Measurements from ENCODE around the gene P3H1.

P3H1 gene

GRCh38 chr1:42762269-42762668 is 4.6 kb downstream of the P3H1 start:
- TF ChIP-seq, protein P1, sequence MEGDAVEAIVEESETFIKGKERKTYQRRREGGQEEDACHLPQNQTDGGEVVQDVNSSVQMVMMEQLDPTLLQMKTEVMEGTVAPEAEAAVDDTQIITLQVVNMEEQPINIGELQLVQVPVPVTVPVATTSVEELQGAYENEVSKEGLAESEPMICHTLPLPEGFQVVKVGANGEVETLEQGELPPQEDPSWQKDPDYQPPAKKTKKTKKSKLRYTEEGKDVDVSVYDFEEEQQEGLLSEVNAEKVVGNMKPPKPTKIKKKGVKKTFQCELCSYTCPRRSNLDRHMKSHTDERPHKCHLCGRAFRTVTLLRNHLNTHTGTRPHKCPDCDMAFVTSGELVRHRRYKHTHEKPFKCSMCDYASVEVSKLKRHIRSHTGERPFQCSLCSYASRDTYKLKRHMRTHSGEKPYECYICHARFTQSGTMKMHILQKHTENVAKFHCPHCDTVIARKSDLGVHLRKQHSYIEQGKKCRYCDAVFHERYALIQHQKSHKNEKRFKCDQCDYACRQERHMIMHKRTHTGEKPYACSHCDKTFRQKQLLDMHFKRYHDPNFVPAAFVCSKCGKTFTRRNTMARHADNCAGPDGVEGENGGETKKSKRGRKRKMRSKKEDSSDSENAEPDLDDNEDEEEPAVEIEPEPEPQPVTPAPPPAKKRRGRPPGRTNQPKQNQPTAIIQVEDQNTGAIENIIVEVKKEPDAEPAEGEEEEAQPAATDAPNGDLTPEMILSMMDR (IDR thresholded peaks at IDR 0.05; ENCODE audit: low read depth, low read length, missing control alignments), result no peak
- DNase-seq (ENCODE audit: extremely low read depth, low read depth), result no peak
- H3K4me3 ChIP-seq (replicated peaks; ENCODE audit: low read depth, low read length), result no peak overlapping the region

DNA sequence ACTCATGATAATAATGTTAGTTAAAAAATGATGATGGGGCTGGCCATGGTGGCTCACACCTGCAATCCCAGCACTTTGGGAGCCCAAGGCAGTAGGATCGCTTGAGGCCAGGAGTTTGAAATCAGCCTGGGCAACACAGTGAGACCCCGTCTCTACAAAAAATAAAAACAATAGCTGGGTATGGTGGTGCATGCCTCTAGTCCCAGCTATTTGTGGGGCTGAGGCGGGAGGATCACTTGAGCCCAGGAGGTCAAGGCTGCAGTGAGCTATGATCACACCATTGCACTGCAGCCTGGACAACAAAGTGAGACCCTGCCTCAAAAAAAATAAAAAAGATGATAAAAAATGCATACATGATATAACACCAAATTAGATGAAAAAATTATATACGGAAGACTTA is 5.3 kb downstream of the P3H1 start:
- H3K4me3 ChIP-seq (replicated peaks; ENCODE audit: low read depth, low read length), result no peak overlapping the region
- DNase-seq (ENCODE audit: extremely low read depth, low read depth), result no peak
- TF ChIP-seq, protein P1 (IDR thresholded peaks at IDR 0.05; ENCODE audit: low read depth, low read length, missing control alignments), result no peak

DNA sequence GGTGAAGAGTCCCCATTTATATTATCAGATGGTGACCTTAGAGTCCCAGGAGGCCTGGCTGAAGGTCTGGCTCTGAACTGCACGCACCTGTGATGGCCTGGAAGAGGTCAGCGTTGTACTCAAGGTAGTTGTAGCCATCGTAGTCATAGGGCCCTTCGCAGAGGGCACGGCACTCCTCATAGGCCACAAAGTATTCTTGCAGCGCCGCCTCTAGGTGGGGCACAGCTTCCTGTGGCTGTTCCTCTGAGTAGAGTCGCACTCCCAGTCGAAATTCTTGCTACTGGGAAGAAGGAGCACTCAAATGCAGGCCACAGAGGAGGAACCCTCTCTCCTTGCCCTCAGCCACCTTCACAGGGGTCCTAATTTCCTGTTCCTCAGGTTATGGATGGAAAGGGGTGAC is 7.7 kb downstream of the P3H1 start:
- no peak overlapping the region for H3K4me3 ChIP-seq (replicated peaks; ENCODE audit: low read depth, low read length)
- TF ChIP-seq, protein P1 (IDR thresholded peaks at IDR 0.05; ENCODE audit: low read depth, low read length, missing control alignments), result no peak
- DNase-seq (ENCODE audit: extremely low read depth, low read depth), result no peak

DNA sequence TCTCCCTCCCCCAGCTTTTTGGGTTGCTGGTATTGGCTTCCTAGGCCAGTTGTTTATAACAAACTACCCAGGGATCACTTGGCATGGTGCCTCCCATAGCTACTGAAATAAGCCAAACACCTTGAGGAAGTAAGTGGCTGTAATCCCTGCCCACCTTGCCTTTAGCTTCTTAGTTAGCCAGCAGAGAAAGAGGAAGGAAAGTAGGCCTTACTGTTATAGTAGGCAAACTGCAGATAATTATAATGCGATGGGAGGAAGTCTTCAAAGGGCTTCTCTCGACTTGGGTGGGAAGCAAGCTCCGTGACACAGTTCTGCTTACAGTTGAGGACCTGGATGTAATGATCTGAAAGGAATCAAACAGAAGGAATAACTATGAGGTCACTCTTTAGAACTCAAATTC is 8.2 kb downstream of the P3H1 start:
- H3K4me3 ChIP-seq (replicated peaks; ENCODE audit: low read depth, low read length), result no peak overlapping the region
- DNase-seq (ENCODE audit: extremely low read depth, low read depth), result no peak

GRCh38 chr1:42757892-42758275 is 8.9 kb downstream of the P3H1 start:
- H3K4me3 ChIP-seq (replicated peaks; ENCODE audit: low read depth, low read length), result no peak overlapping the region
- TF ChIP-seq, protein P1 (IDR thresholded peaks at IDR 0.05; ENCODE audit: low read depth, low read length, missing control alignments), result no peak
- no peak for DNase-seq (ENCODE audit: extremely low read depth, low read depth)

More for the DNA sequence above, 8.2 kb downstream of the P3H1 start:
- TF ChIP-seq, protein P1 (IDR thresholded peaks at IDR 0.05; ENCODE audit: low read depth, low read length, missing control alignments), result no peak

DNA sequence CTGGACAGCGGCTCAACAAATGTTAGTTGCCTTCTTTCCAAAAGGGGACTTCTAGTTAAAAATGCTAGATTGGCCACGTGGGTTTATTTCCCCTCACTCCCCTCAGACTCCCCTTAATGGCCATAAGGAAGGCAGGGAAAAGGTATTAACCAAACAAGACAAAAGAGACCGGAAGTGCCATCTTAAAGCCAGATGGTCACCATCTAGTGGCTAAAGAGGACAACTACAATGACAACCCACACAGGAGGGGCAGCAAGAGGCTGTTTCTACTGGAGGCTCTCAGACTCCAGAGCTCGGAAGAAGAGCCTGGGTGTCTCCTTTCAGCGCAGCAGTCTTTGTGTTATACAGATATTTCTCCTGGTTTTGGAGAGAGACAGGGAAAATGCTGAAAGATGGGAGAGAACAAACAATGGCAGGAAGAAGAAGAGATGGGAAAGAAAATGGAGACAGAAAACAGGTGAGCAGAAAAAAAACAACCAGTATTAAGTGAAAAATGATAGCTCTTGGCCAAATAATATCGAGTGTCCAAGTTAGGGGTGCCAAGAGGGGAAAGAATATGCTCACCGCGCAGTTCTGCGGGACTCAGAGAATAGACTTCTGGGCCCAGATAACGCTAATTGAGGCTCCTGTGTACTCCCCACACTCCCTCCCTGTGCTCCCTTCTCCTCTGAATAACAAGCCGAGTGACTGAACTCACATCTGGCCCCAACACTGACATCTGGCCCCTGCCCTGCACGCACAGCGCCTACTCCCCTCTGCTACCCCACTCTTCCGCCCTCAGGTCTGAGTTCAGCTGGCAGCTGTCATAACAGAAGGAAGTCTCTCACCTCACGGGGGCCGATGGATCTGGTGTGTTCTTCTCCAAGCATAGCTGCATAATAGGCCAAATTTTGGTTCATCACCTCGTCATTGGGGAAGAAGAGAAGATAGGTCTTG is 9.6 kb downstream of the P3H1 start:
- H3K4me3 ChIP-seq (replicated peaks; ENCODE audit: low read depth, low read length), result no peak overlapping the region
- peak; percentile 40 for DNase-seq (ENCODE audit: extremely low read depth, low read depth)
- TF ChIP-seq, protein P1 (IDR thresholded peaks at IDR 0.05; ENCODE audit: low read depth, low read length, missing control alignments), result peak; percentile 75
